Measurements from ENCODE around the gene LYZL6. TPM values are rescaled to one million over a fixed set of nuclear protein-coding genes. Genes with fewer than 3 reads are reported as not detected.

The LYZL6 gene
- total and polyA plus RNA-seq, 2 of the 8 experiments (the other 6 are each of a cell fraction or from before 2014, with no cell fraction given), result not detected

- H2BK15ac ChIP-seq (ENCODE audit: low read length), result no peak overlapping the region
- no peak overlapping the region for H3K4ac ChIP-seq (replicated peaks; ENCODE audit: insufficient read length, low read depth, low read length)
- no peak overlapping the region for H3K4me2 ChIP-seq (ENCODE audit: insufficient read depth in 1 of 2, low read depth in 2 of 2, low read length in 2 of 2)
- no peak overlapping the region for H3K9ac ChIP-seq (replicated peaks in 1 of 4; ENCODE audit: extremely low read depth in 1 of 4, low read depth in 3 of 4, low read length in 3 of 4)
- H3K4me3 ChIP-seq (ENCODE audit: extremely low read depth in 1 of 4, insufficient read depth in 2 of 4, low read depth in 3 of 4, low read length in 4 of 4), result no peak overlapping the region
- 93% methylated on average over 7 of the region's 7 CpGs; no CpG with 5 or more reads in 1 of the 2 experiments for WGBS, 2 experiments (ENCODE audit: extremely low coverage in 1 of 2, insufficient coverage in 1 of 2, insufficient read length in 1 of 2, insufficient replicate concordance in 2 of 2, low coverage in 1 of 2, low lambda C conversion rate in 2 of 2, missing lambda C conversion rate in 1 of 2)
- H4K5ac ChIP-seq (ENCODE audit: insufficient read length, low read depth, low read length), result no peak overlapping the region
- no peaks in the 10 kb centered on the region for H4K20me1 ChIP-seq (replicated peaks in 1 of 2; ENCODE audit: control insufficient read depth in 1 of 2, insufficient read depth in 2 of 2, low read length in 2 of 2)
- H3K9me3 ChIP-seq (ENCODE audit: insufficient read depth in 2 of 2, low read depth in 1 of 2, low read length in 1 of 2), result no peaks in the 10 kb centered on the region
- no peaks in the 10 kb centered on the region for H3K79me1 ChIP-seq (ENCODE audit: low read depth, low read length)
- ChIA-PET CTCF (ENCODE audit: partially characterized antibody) (interaction anchor here (1.1 to 7.2 kb wide), 5 partner anchors 8 to 172 kb away, joined by 3 to 33 read pairs (median 8); no protein-coding TSS in a partner anchor), POLR2A (ENCODE audit: partially characterized antibody) (no interaction called here)
- H3K27ac ChIP-seq (ENCODE audit: low read depth, low read length), result no peak overlapping the region
- no peaks in the 10 kb centered on the region for H3K36me3 ChIP-seq (ENCODE audit: control insufficient read depth in 2 of 4, insufficient read depth in 4 of 4, low read length in 3 of 4)
- no peak overlapping the region for H2AK5ac ChIP-seq (ENCODE audit: low read depth, low read length)
- no peak overlapping the region for H2AFZ ChIP-seq (ENCODE audit: low read length)
- H3K56ac ChIP-seq (replicated peaks; ENCODE audit: insufficient read length, low read depth, low read length), result no peak overlapping the region
- H3K27me3 ChIP-seq (replicated peaks in 1 of 4; ENCODE audit: control insufficient read depth in 3 of 4, extremely low read depth in 1 of 4, insufficient read depth in 3 of 4, low read length in 3 of 4), result no peaks in the 10 kb centered on the region
- no peak overlapping the region for H4K91ac ChIP-seq (replicated peaks; ENCODE audit: insufficient read length, low read length)
- H3K18ac ChIP-seq (ENCODE audit: extremely low read depth, low read length), result no peak overlapping the region
- H3K14ac ChIP-seq (ENCODE audit: insufficient read length), result no peak overlapping the region
- H3K4me1 ChIP-seq (replicated peaks in 1 of 4; ENCODE audit: control insufficient read depth in 3 of 4, insufficient read depth in 4 of 4, low read length in 3 of 4), result no peaks in the 10 kb centered on the region
- H2BK20ac ChIP-seq (ENCODE audit: low read length), result no peak overlapping the region
- no peak overlapping the region for H2BK120ac ChIP-seq (replicated peaks; ENCODE audit: low read depth, low read length)
- H4K8ac ChIP-seq (ENCODE audit: extremely low read depth, insufficient read depth, low read length), result no peak overlapping the region
- H2BK12ac ChIP-seq (ENCODE audit: low read depth, low read length), result no peak overlapping the region
- no peaks in the 10 kb centered on the region for H3K79me2 ChIP-seq (ENCODE audit: control insufficient read depth in 1 of 2, insufficient read depth in 2 of 2, low read length in 2 of 2)
- FAIRE-seq, result no peak
- H3K23me2 ChIP-seq (ENCODE audit: low read depth, low read length), result no peaks in the 10 kb centered on the region
- no peak overlapping the region for H3K23ac ChIP-seq (ENCODE audit: insufficient read length)
- no peak for DNase-seq (ENCODE audit: low read depth in 1 of 2, low spot score in 2 of 2)
- H2BK5ac ChIP-seq (ENCODE audit: low read depth, low read length), result no peak overlapping the region
- TF ChIP-seq PHF8 (conservative IDR thresholded peaks at IDR 0.05; ENCODE audit: low read depth, low read length) (no peak), CBX8 (IDR thresholded peaks at IDR 0.05; ENCODE audit: borderline replicate concordance, low read depth, low read length) (no peak), SUZ12 (IDR thresholded peaks at IDR 0.05; ENCODE audit: low read length) (no peak), ATF3 (IDR thresholded peaks at IDR 0.05; ENCODE audit: insufficient read depth, low read depth, low read length) (no peak), GTF2F1 (IDR thresholded peaks at IDR 0.05; ENCODE audit: borderline replicate concordance, low read depth, low read length) (no peak), SP2 (IDR thresholded peaks at IDR 0.05; ENCODE audit: low read length) (no peak), RBBP5 (IDR thresholded peaks at IDR 0.05; ENCODE audit: borderline replicate concordance, low read depth, low read length) (no peak), CTCF (IDR thresholded peaks at IDR 0.05; ENCODE audit: control extremely low read depth in 1 of 3, insufficient read depth in 1 of 3, low read depth in 1 of 3, low read length in 3 of 3) (no peak), MAX (IDR thresholded peaks at IDR 0.05) (no peak), NANOG (IDR thresholded peaks at IDR 0.05; ENCODE audit: insufficient read depth, low read depth, low read length, poor library complexity, severe bottlenecking) (no peak), MAFK (IDR thresholded peaks at IDR 0.05; ENCODE audit: low read depth, low read length) (no peak)
Observed at GRCh38 chr17:35977509-35977908, 34.0 kb upstream of the LYZL6 start.
